PFSK-1 (cell line): ENCODE results near the gene RLIM.

Experiments used
- FOXP2 ChIP-seq: optimal IDR thresholded peaks from 2 replicates; pipeline ENCODE3; 2011; ENCODE audit warnings: borderline replicate concordance, control low read depth, inconsistent platforms; ENCODE audit not compliant: insufficient read depth; ENCODE audit errors: extremely low read length, extremely low read depth
- POLR2AphosphoS5 ChIP-seq: IDR thresholded peaks from 2 replicates; pipeline ENCODE4 v1.6.1; 2012; ENCODE audit warnings: low read depth, mild to moderate bottlenecking, control low read depth, low read length, moderate library complexity
- REST ChIP-seq, 2 experiments: IDR thresholded peaks; 2 replicates each; pipeline versions ENCODE4 v1.6.1 to v1.8.0; 2011 to 2012; ENCODE audit warnings: low read depth in 2 of 2, low read length in 2 of 2, control low read depth in 1 of 2, inconsistent platforms in 1 of 2, mild to moderate bottlenecking in 1 of 2, moderate library complexity in 1 of 2; ENCODE audit not compliant: insufficient read depth in 1 of 2
- SIN3A ChIP-seq: IDR thresholded peaks from 2 replicates; pipeline ENCODE4 v1.6.1; 2012; ENCODE audit warnings: mild to moderate bottlenecking, low read length, moderate library complexity, borderline replicate concordance; ENCODE audit not compliant: insufficient read depth
- TAF1 ChIP-seq: IDR thresholded peaks from 2 replicates; pipeline ENCODE4 v1.6.1; 2012; ENCODE audit warnings: low read length, control low read depth, borderline replicate concordance; ENCODE audit not compliant: insufficient read depth

RLIM gene

DNA sequence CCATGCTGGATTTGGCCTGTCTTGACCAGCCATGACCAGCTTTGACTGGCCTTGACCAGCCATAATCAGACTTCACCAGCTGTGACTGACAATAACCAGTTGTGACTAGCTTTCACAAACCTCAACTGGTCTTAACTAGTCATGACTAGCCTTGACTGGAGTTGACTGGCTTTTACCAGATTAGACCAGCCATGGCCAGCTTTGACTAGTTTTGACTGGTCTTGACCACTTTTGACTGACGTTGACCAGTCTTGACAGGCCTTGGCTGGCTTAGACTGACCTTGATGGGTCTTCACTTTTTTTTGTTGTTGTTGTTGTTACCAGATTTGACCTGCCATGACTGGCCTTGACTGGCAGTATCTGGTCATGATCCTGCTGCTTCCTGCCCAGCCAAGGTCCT, 67.4 kb downstream of the RLIM start:
- no peak for TF ChIP-seq FOXP2
- no peak for TF ChIP-seq SIN3A
- no peak for TF ChIP-seq POLR2AphosphoS5
- no peak for TF ChIP-seq REST (IDR thresholded peaks at IDR 0.05; ENCODE audit: insufficient read depth in 1 of 2, low read depth in 2 of 2, low read length in 2 of 2)
- TF ChIP-seq TAF1: no peak

DNA sequence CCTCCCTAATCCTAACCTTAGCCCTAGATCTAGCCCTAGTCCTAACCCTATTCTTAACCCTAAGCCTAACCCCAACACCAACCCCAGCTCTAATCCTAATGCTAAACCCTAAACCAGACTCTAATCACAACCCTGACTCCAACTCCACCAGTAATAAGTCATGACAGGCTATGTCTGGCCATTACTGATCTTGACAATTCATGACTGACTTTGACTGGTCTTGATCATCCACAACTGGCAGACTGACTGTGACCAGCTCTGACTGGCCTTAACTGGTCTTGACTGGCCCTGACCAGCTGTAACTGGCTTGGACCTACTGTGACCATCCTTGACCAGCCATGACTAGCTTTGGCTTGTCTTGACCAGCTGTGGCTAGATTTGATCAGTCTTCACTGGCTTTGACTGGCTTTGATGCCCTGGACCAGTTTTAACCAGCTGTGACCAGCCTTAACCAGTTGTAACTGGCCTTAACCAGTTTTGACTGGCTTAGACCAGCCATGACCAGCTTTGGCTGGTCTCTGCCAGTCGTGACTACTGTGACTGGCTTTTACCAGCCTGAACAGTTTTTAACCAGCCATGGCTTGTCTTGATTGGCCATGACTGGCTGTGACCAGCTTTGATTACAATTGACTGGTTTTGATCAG, 68.4 kb downstream of the RLIM start:
- TF ChIP-seq FOXP2: no peak
- TF ChIP-seq REST (IDR thresholded peaks at IDR 0.05; ENCODE audit: insufficient read depth in 1 of 2, low read depth in 2 of 2, low read length in 2 of 2): no peak
- TF ChIP-seq TAF1: no peak
- no peak for TF ChIP-seq SIN3A
- TF ChIP-seq POLR2AphosphoS5: no peak

DNA sequence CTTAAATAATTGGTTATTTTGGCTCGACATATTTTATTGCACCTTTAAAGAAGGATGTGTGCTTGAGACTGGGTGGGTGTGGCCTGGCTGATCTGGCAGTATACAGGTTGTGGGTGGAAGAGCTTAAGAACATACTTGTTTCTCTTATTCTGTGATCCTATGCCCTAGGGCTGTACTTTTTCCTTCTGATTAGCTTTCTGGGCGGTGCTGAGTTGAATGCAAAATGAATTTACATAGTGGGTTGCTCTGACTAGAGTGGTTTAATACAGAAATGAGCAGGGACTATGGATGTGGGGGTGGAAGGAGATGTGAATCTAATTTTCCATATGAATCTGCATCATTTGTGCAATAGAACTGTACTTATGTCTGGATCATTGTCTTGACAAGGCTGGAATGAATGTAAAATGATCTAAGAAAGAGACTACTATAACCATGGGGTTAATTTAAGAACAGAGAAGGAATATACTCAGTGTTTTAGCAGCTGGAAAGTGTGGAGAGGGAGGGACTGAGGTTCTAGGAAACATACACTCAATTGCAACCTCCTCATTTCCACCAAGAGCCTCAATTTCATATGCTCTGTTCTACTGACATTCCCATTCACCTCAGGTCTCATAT, 73.7 kb downstream of the RLIM start:
- TF ChIP-seq POLR2AphosphoS5: no peak
- TF ChIP-seq FOXP2: no peak
- TF ChIP-seq SIN3A: no peak
- TF ChIP-seq REST (IDR thresholded peaks at IDR 0.05; ENCODE audit: insufficient read depth in 1 of 2, low read depth in 2 of 2, low read length in 2 of 2): no peak
- no peak for TF ChIP-seq TAF1

GRCh38 chrX:74536832-74537371, 77.5 kb downstream of the RLIM start:
- no peak for TF ChIP-seq TAF1

DNA sequence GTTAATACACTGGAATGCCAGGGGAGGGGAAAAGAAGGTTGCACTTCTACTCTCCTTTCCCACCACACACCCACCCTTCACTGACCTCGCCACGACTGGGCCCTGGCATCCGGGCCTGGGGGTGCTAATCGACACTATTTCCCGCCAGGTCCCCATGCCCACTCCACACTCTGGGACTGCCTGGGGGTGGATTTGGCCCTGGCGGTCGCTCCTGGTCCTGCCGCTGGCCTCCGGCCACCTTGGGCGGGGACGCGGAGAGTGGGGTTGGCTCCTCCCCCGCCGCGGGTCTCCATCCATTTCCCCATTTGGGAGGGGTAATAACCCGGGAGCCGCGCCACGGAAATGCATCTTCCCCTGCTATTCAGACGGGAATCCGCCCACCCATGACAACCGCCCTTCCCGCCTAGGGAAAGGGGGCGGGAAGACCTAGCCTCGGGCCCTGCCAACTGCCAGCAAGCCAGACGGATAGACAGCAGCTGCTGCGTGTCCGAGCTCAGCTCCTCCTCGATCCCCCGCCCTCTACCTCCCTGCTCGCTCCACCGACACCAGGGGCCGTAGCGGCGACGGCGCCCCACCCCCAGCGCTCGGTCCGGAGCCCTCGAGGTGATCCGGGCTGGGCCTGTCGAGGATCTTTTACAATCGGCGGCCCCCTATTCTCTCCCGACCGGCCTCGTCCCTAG, 78.1 kb downstream of the RLIM start:
- TF ChIP-seq REST (IDR thresholded peaks at IDR 0.05; ENCODE audit: insufficient read depth in 1 of 2, low read depth in 2 of 2, low read length in 2 of 2) (no peak), FOXP2 (no peak), POLR2AphosphoS5 (no peak), SIN3A (no peak), TAF1 (no peak)
